HG03066 (cell line): ENCODE measurements around the gene SEC23A.
A peak's percentile ranks its signal among the peaks of the same experiment; 100 is the strongest.
"Not testable (repeated sequence)": the region's sequence is repeated elsewhere in the genome, so short reads cannot be mapped to it uniquely, and the experiment has no call there.

Source experiments
- ATAC-seq: cut with Tn5 transposase; IDR thresholded peaks from one replicate; pipeline ENCODE4 v1.9.1; 2021; ENCODE audit warnings: low read depth; ENCODE audit not compliant: unreplicated experiment

The SEC23A gene

GRCh38 chr14:39094515-39094914 lies 8.5 kb downstream of the SEC23A start:
- no peak for ATAC-seq

GRCh38 chr14:39091716-39092115 lies 11.3 kb downstream of the SEC23A start:
- no peak for ATAC-seq

GRCh38 chr14:39090548-39091111 lies 12.4 kb downstream of the SEC23A start:
- ATAC-seq = no peak

GRCh38 chr14:39087493-39087892 lies 15.5 kb downstream of the SEC23A start:
- no peak for ATAC-seq

GRCh38 chr14:39085933-39086332 lies 17.1 kb downstream of the SEC23A start:
- no peak for ATAC-seq

GRCh38 chr14:39083127-39083526 lies 19.9 kb downstream of the SEC23A start:
- no peak for ATAC-seq

GRCh38 chr14:39080886-39081285 lies 22.1 kb downstream of the SEC23A start:
- no peak for ATAC-seq

- ATAC-seq = no peak
Measured at GRCh38 chr14:39071096-39071495, 31.9 kb downstream of the SEC23A start.

GRCh38 chr14:39069923-39070322 lies 33.1 kb downstream of the SEC23A start:
- ATAC-seq = no peak

- ATAC-seq = not testable (repeated sequence)
Measured at GRCh38 chr14:39069169-39069805, 33.7 kb downstream of the SEC23A start.

- peak; percentile 97 for ATAC-seq
Measured at GRCh38 chr14:39060818-39061437, 42.1 kb downstream of the SEC23A start.

GRCh38 chr14:39055786-39056474 lies 47.1 kb downstream of the SEC23A start:
- ATAC-seq = no peak

GRCh38 chr14:39052869-39053454 lies 50.1 kb downstream of the SEC23A start:
- not testable (repeated sequence) for ATAC-seq

- ATAC-seq = no peak
Measured at GRCh38 chr14:39050389-39050788, 52.6 kb downstream of the SEC23A start.

- ATAC-seq = not testable (repeated sequence)
Measured at GRCh38 chr14:39045889-39046288, 57.1 kb downstream of the SEC23A start.

- ATAC-seq = no peak
Measured at GRCh38 chr14:39043352-39043943, 59.6 kb downstream of the SEC23A start.

- no peak for ATAC-seq
Measured at GRCh38 chr14:39040529-39040928, 62.5 kb downstream of the SEC23A start.

- no peak for ATAC-seq
Measured at GRCh38 chr14:39038542-39038941, 64.5 kb downstream of the SEC23A start.

- ATAC-seq = no peak
Measured at GRCh38 chr14:39036760-39037159, 66.3 kb downstream of the SEC23A start.

GRCh38 chr14:39035336-39035735 lies 67.7 kb downstream of the SEC23A start:
- ATAC-seq = no peak
